ENCODE results near the gene CLEC1B. TPM values are rescaled to one million over a fixed set of nuclear protein-coding genes. Genes with fewer than 3 reads are reported as not detected.

The CLEC1B gene
- total RNA-seq, 1 experiment from 2014 or later: not detected

- Histone ChIP-seq H2AFZ (ENCODE audit: low read depth, low read length, poor library complexity, severe bottlenecking) (no peak overlapping the region), H3K9me2 (ENCODE audit: insufficient read depth) (no peaks in the 10 kb centered on the region), H3K9ac (ENCODE audit: low read length) (no peak overlapping the region), H3K27me3 (ENCODE audit: insufficient read depth, low read length) (no peaks in the 10 kb centered on the region), H3K36me3 (ENCODE audit: control insufficient read depth in 1 of 2, insufficient read depth in 2 of 2, low read length in 2 of 2) (no peaks in the 10 kb centered on the region), H3K27ac (ENCODE audit: low read depth, low read length) (no peak overlapping the region), H3K4me2 (ENCODE audit: low read length) (no peak overlapping the region), H3K4me1 (ENCODE audit: control insufficient read depth in 1 of 2, insufficient read depth in 2 of 2, low read length in 2 of 2) (no peaks in the 10 kb centered on the region), H3K4me3 (replicated peaks in 1 of 2; ENCODE audit: low read depth in 1 of 2, low read length in 2 of 2) (no peak overlapping the region), H4K20me1 (ENCODE audit: insufficient read depth) (no peaks in the 10 kb centered on the region), H3K79me2 (ENCODE audit: insufficient read depth, low read length) (no peaks in the 10 kb centered on the region), H3K9me3 (ENCODE audit: control insufficient read depth in 1 of 2, insufficient read depth in 1 of 2, low read depth in 1 of 2, low read length in 2 of 2) (no peaks in the 10 kb centered on the region)
- BruUV-seq (replicated peaks): no TSS peak
- ATAC-seq: no peak
- CTCF ChIA-PET: no interaction called here
- POLR2A ChIA-PET: no interaction called here
- TF ChIP-seq EZH2phosphoT487 (IDR thresholded peaks at IDR 0.05; ENCODE audit: borderline replicate concordance) (no peak), EGR1 (IDR thresholded peaks at IDR 0.05; ENCODE audit: low read depth) (no peak), CBX3 (IDR thresholded peaks at IDR 0.05; ENCODE audit: low read depth) (no peak), SIN3A (IDR thresholded peaks at IDR 0.05; ENCODE audit: low read depth) (no peak), SRF (IDR thresholded peaks at IDR 0.05; ENCODE audit: low read depth) (no peak), ZBTB33 (IDR thresholded peaks at IDR 0.05; ENCODE audit: extremely low read depth, insufficient replicate concordance, low read length) (no peak), CEBPB (IDR thresholded peaks at IDR 0.05; ENCODE audit: low read depth) (no peak)
- RAD21 ChIA-PET (ENCODE audit: low non-redundant PET in 1 of 2, low total read pairs in 2 of 2, uncharacterized antibody in 2 of 2, unreplicated experiment in 2 of 2): no interaction called here
- DNase-seq (ENCODE audit: low read depth, low spot score): no peak
- intact Hi-C loops (cut with micrococcal nuclease): loop anchor here (10.0 kb wide), 1 partner anchor 733 kb away; no protein-coding TSS in a partner anchor
Measured at GRCh38 chr12:10031321-10031720, 32.4 kb upstream of the CLEC1B start.

GRCh38 chr12:10030446-10030845 is 31.5 kb upstream of the CLEC1B start, which contains the start of gene CLEC9A:
TSS of gene CLEC9A (plus strand) at chr12:10030682. CDS start at chr12:10052688, 22,006 bp downstream.
- POLR2A ChIA-PET: no interaction called here

More at GRCh38 chr12:10030446-10030845, 31.5 kb upstream of the CLEC1B start, which contains the start of gene CLEC9A:
- DNase-seq (ENCODE audit: low read depth, low spot score): no peak
- Histone ChIP-seq H3K36me3 (ENCODE audit: control insufficient read depth in 1 of 2, insufficient read depth in 2 of 2, low read length in 2 of 2) (no peaks in the 10 kb centered on the region), H2AFZ (ENCODE audit: low read depth, low read length, poor library complexity, severe bottlenecking) (no peak within 1 kb of the TSS), H3K27me3 (ENCODE audit: insufficient read depth, low read length) (no peaks in the 10 kb centered on the region), H4K20me1 (ENCODE audit: insufficient read depth) (no peaks in the 10 kb centered on the region), H3K79me2 (ENCODE audit: insufficient read depth, low read length) (no peaks in the 10 kb centered on the region), H3K27ac (ENCODE audit: low read depth, low read length) (no peak within 1 kb of the TSS), H3K4me3 (replicated peaks in 1 of 2; ENCODE audit: low read depth in 1 of 2, low read length in 2 of 2) (no peak within 1 kb of the TSS), H3K9ac (ENCODE audit: low read length) (no peak within 1 kb of the TSS), H3K4me1 (ENCODE audit: control insufficient read depth in 1 of 2, insufficient read depth in 2 of 2, low read length in 2 of 2) (no peaks in the 10 kb centered on the region), H3K9me2 (ENCODE audit: insufficient read depth) (no peaks in the 10 kb centered on the region), H3K4me2 (ENCODE audit: low read length) (no peak within 1 kb of the TSS), H3K9me3 (ENCODE audit: control insufficient read depth in 1 of 2, insufficient read depth in 1 of 2, low read depth in 1 of 2, low read length in 2 of 2) (no peaks in the 10 kb centered on the region)
- ATAC-seq: no peak
- intact Hi-C loops (cut with micrococcal nuclease): loop anchor here (10.0 kb wide), 1 partner anchor 734 kb away; no protein-coding TSS in a partner anchor
- RAD21 ChIA-PET (ENCODE audit: low non-redundant PET in 1 of 2, low total read pairs in 2 of 2, uncharacterized antibody in 2 of 2, unreplicated experiment in 2 of 2): no interaction called here
- no TSS peak for BruUV-seq (replicated peaks)
- no peak for TF ChIP-seq ELF1 (IDR thresholded peaks at IDR 0.05; ENCODE audit: borderline replicate concordance, low read depth)
- TF ChIP-seq ZNF274 (IDR thresholded peaks at IDR 0.05; ENCODE audit: low read depth, low read length): no peak
- TF ChIP-seq MAX (IDR thresholded peaks at IDR 0.05): no peak
- no peak for TF ChIP-seq SIN3A (IDR thresholded peaks at IDR 0.05; ENCODE audit: low read depth)
- CTCF ChIA-PET: no interaction called here

All from HCT116 (cell line).